Gastroesophageal sphincter (tissue), 4 donors: ENCODE data around the gene LDLRAD3. TPM values are rescaled to one million over a fixed set of nuclear protein-coding genes. Genes with fewer than 3 reads are reported as not detected.

Source experiments
- ATAC-seq: fragments of 150-250 bp; one replicate; pipeline ENCODE4 v1.9.1; 2016; ENCODE audit warnings: mild to moderate bottlenecking, moderate library complexity
- H3K27ac ChIP-seq, 4 donors: fragments of 200-600 bp; sonication (generic) in 3 of 4; 1 replicate in 3 of 4; 2 replicates in 1 of 4; pipeline ENCODE4 v1.5.1; 2016 to 2019
- H3K27me3 ChIP-seq: fragments of 200-600 bp; sonication (generic); one replicate; pipeline ENCODE4 v1.5.1; 2019
- H3K36me3 ChIP-seq, 2 donors: fragments of 200-600 bp; sonication (generic); one replicate each; pipeline ENCODE4 v1.5.1; 2019; ENCODE audit warnings: control low read depth in 1 of 2
- H3K4me1 ChIP-seq, 3 donors: fragments of 200-600 bp; sonication (generic); 1 replicate in 2 of 3; 2 replicates in 1 of 3; pipeline ENCODE4 v1.5.1; 2016 to 2019; ENCODE audit warnings: control low read depth in 2 of 3
- H3K4me3 ChIP-seq, 2 donors: fragments of 200-600 bp; sonication (generic); one replicate each; pipeline ENCODE4 v1.5.1; 2019; ENCODE audit warnings: mild to moderate bottlenecking in 1 of 2, moderate library complexity in 1 of 2
- H3K9me3 ChIP-seq, 3 donors: fragments of 200-600 bp; sonication (generic); one replicate each; pipeline ENCODE4 v1.5.1; 2017 to 2019; ENCODE audit warnings: control low read depth in 2 of 3
- EP300 ChIP-seq: sonication (generic); formaldehyde crosslinking; IDR thresholded peaks from one replicate; pipeline ENCODE4 v1.6.1; 2017; ENCODE audit warnings: antibody characterized with exemption, mild to moderate bottlenecking
- POLR2A ChIP-seq, 2 donors: fragments of 450-650 bp; IDR thresholded peaks; one replicate each; pipeline ENCODE4 v1.6.1; 2017; ENCODE audit warnings: antibody characterized with exemption in 2 of 2, mild to moderate bottlenecking in 2 of 2, moderate library complexity in 1 of 2
- POLR2AphosphoS5 ChIP-seq: sonication (generic); formaldehyde crosslinking; IDR thresholded peaks from one replicate; pipeline ENCODE4 v1.6.1; 2017; ENCODE audit warnings: antibody characterized with exemption
- WGBS, 2 donors: methylation state at CpG; one replicate each; pipeline ENCODE4 v1.1.5; 2018; ENCODE audit warnings: low coverage in 1 of 2; 5-methylcytosine and 5-hydroxymethylcytosine counted together
- total RNA-seq, 4 donors: library from RNA; depleted of rRNA; stranded (reverse); fragments of >200 nt; gene quantifications; one replicate each; pipeline ENCODE4 v1.1.0, GENCODE V29; 2016
- TF ChIP-seq, protein P1 (sequence below), 4 experiments: fragments of 200-600 bp in 2 of 4; fragments of 450-650 bp in 2 of 4; sonication (generic) in 1 of 4; IDR thresholded peaks; one replicate each; pipeline ENCODE4 v1.5.1; 2017 to 2019; ENCODE audit warnings: antibody characterized with exemption in 4 of 4, mild to moderate bottlenecking in 2 of 4, moderate library complexity in 2 of 4

LDLRAD3 gene
- total RNA-seq, 4 donors from 2014 or later: 4.0 to 8.9 (median 7.2) TPM

GRCh38 chr11:36089920-36090319, 146.1 kb downstream of the LDLRAD3 start:
- Histone ChIP-seq H3K27ac (no peak overlapping the region), H3K4me1 (no peaks in the 10 kb centered on the region), H3K36me3 (peaks cover 0 to 10% of the 10 kb centered on the region in 2 donors), H3K9me3 (peaks cover 0 to 4% (median 0%) of the 10 kb centered on the region in 3 donors), H3K4me3 (no peak overlapping the region), H3K27me3 (no peaks in the 10 kb centered on the region)
- TF ChIP-seq EP300: no peak
- no peak for TF ChIP-seq POLR2A (IDR thresholded peaks at IDR 0.05)
- TF ChIP-seq, protein P1, sequence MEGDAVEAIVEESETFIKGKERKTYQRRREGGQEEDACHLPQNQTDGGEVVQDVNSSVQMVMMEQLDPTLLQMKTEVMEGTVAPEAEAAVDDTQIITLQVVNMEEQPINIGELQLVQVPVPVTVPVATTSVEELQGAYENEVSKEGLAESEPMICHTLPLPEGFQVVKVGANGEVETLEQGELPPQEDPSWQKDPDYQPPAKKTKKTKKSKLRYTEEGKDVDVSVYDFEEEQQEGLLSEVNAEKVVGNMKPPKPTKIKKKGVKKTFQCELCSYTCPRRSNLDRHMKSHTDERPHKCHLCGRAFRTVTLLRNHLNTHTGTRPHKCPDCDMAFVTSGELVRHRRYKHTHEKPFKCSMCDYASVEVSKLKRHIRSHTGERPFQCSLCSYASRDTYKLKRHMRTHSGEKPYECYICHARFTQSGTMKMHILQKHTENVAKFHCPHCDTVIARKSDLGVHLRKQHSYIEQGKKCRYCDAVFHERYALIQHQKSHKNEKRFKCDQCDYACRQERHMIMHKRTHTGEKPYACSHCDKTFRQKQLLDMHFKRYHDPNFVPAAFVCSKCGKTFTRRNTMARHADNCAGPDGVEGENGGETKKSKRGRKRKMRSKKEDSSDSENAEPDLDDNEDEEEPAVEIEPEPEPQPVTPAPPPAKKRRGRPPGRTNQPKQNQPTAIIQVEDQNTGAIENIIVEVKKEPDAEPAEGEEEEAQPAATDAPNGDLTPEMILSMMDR (IDR thresholded peaks at IDR 0.05): no peak
- no peak for TF ChIP-seq POLR2AphosphoS5
- no peak for ATAC-seq

- TF ChIP-seq POLR2A (IDR thresholded peaks at IDR 0.05): no peak
- no peak for TF ChIP-seq POLR2AphosphoS5
- TF ChIP-seq, protein P1 (IDR thresholded peaks at IDR 0.05): no peak
- TF ChIP-seq EP300: no peak
- ATAC-seq: no peak
- H3K4me3 ChIP-seq: no peak overlapping the region
- no peak overlapping the region for H3K27ac ChIP-seq
- peaks cover 0 to 10% of the 10 kb centered on the region in 2 donors for H3K36me3 ChIP-seq
- WGBS, 2 donors: 90 to 95% methylated on average over 2 to 4 of the region's 10 CpGs
- no peaks in the 10 kb centered on the region for H3K27me3 ChIP-seq
- H3K9me3 ChIP-seq: peaks cover 0 to under 1% (median 0%) of the 10 kb centered on the region in 3 donors
- H3K4me1 ChIP-seq: no peaks in the 10 kb centered on the region
These were observed 146.7 kb downstream of the LDLRAD3 start for GRCh38 chr11:36090356-36091109.

DNA sequence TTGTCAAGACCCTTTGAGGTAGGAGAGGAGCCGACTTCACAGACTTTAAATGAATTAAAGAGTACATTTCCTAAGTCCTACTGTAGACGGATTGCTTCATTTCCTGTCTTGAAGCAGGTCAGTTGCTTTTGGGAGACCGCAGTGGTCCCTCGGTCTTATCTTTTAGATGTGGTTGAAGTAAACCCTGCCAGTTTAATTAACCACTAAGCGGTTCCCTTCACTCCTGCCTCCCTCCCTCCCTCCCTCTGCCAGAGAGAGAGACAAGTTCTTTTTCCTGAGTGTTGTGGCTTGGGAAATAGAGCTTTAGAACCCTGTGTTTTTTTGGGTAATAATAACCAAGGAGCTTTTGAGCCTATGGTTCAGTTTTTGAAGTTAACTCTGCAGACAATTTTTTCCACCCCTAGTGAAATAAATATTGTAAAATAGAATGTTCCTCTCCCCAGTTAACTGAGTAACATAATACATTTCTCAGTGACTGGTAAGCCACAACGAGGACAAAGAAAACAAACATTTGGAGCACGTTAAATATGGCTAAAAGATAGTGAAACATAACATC, 147.5 kb downstream of the LDLRAD3 start:
- Histone ChIP-seq H3K4me3 (no peak overlapping the region), H3K27me3 (no peaks in the 10 kb centered on the region), H3K4me1 (no peaks in the 10 kb centered on the region), H3K36me3 (peaks cover 0 to 13% of the 10 kb centered on the region in 2 donors), H3K9me3 (no peaks in the 10 kb centered on the region), H3K27ac (no peak overlapping the region)
- 77 to 78% methylated on average over 7 of the region's 7 CpGs for WGBS, 2 donors
- TF ChIP-seq POLR2A (IDR thresholded peaks at IDR 0.05): no peak
- TF ChIP-seq, protein P1 (IDR thresholded peaks at IDR 0.05): no peak
- no peak for TF ChIP-seq EP300
- no peak for TF ChIP-seq POLR2AphosphoS5
- ATAC-seq: no peak

DNA sequence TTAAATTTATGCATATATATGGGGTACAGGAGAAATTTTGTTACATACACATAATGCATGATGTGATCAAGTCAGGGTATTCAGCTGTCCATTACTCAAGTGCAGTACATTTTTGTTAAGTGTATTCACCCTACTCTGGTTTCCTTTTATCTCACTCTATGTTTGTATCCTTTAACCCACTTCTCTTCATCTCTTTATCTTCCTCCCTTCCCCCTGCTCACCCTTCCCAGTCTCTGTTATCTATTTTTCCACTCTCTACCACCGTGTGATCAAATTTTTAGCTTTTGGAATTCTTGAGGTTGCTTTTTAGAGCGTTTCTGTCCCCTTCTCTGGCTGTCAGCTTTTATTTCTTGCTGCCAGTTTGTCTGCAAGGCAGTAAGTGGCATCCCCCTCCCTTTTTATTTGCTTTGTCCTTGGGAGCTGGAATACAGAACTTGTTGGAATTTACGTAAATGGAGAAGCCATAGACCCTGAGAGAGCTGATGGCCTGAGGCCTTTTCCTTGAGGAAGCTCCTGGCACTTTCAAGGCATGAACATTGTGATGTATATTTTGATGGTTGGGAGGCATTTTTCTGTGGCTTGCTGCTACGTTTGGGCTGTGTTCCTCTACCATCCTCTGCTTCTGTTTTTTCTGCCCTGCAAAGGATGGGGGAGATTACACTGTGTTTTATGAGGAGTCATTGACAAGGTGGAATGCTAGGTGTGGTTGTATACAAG, 148.6 kb downstream of the LDLRAD3 start:
- Histone ChIP-seq H3K27ac (no peak overlapping the region), H3K4me3 (no peak overlapping the region), H3K27me3 (no peaks in the 10 kb centered on the region), H3K4me1 (no peaks in the 10 kb centered on the region), H3K9me3 (no peaks in the 10 kb centered on the region), H3K36me3 (peaks cover 0 to 13% of the 10 kb centered on the region in 2 donors)
- no peak for ATAC-seq
- 67 to 79% methylated on average over 4 of the region's 4 CpGs for WGBS, 2 donors
- TF ChIP-seq POLR2A (IDR thresholded peaks at IDR 0.05) (no peak), POLR2AphosphoS5 (no peak), EP300 (no peak)
- TF ChIP-seq, protein P1 (IDR thresholded peaks at IDR 0.05): no peak
